Astrocyte (in vitro differentiated cells and primary cell): ENCODE data around the gene GSAP. TPM values are rescaled to one million over a fixed set of nuclear protein-coding genes. Genes with fewer than 3 reads are reported as not detected.

Experiments
- DNase-seq: peaks from one replicate; pipeline ENCODE4 v3.0.0-alpha.2; 2010; ENCODE audit warnings: low read depth
- FAIRE-seq: peaks from 2 replicates; lab custom pipeline; 2011; peaks lifted over from hg19 to GRCh38; lab: Jason Lieb, UNC
- H2AFZ ChIP-seq: 2 replicates; pipeline ENCODE4 v1.6.0; 2012; ENCODE audit warnings: low read depth, low read length, inconsistent platforms
- H3K27ac ChIP-seq: 2 replicates; pipeline ENCODE4 v1.5.1; 2011; ENCODE audit warnings: low read depth, low read length, inconsistent platforms
- H3K27me3 ChIP-seq: 2 replicates; pipeline ENCODE4 v1.6.0; 2011; ENCODE audit warnings: low read length, inconsistent platforms; ENCODE audit not compliant: insufficient read depth
- H3K36me3 ChIP-seq: 2 replicates; pipeline ENCODE4 v1.5.1; 2011; ENCODE audit warnings: low read length, inconsistent platforms; ENCODE audit not compliant: insufficient read depth
- H3K4me1 ChIP-seq: 2 replicates; pipeline ENCODE4 v1.5.1; 2011; ENCODE audit warnings: low read length, inconsistent platforms; ENCODE audit not compliant: insufficient read depth
- H3K4me2 ChIP-seq: 2 replicates; pipeline ENCODE4 v1.6.0; 2012; ENCODE audit warnings: low read length, inconsistent platforms
- H3K4me3 ChIP-seq: 2 replicates; pipeline ENCODE4 v1.5.1; 2011; ENCODE audit warnings: low read depth, mild to moderate bottlenecking, low read length, inconsistent platforms; ENCODE audit not compliant: insufficient read depth
- H3K79me2 ChIP-seq: 2 replicates; pipeline ENCODE4 v1.6.0; 2012; ENCODE audit warnings: mild to moderate bottlenecking, low read length, inconsistent platforms; ENCODE audit not compliant: insufficient read depth
- H3K9ac ChIP-seq: 2 replicates; pipeline ENCODE4 v1.6.0; 2012; ENCODE audit warnings: mild to moderate bottlenecking, low read length, inconsistent platforms
- H3K9me3 ChIP-seq: 2 replicates; pipeline ENCODE4 v1.5.1; 2012; ENCODE audit warnings: low read depth, mild to moderate bottlenecking, low read length, inconsistent platforms; ENCODE audit not compliant: insufficient read depth
- H4K20me1 ChIP-seq: 2 replicates; pipeline ENCODE4 v1.6.0; 2012; ENCODE audit warnings: low read length, inconsistent platforms; ENCODE audit not compliant: insufficient read depth
- H3K27ac Mint-ChIP-seq: one replicate; pipeline ENCODE4 v1.8.0; 2021; ENCODE audit warnings: mild to moderate bottlenecking, mixed read lengths; ENCODE audit not compliant: unreplicated experiment
- H3K27me3 Mint-ChIP-seq: one replicate; pipeline ENCODE4 v1.8.0; 2021; ENCODE audit warnings: low read depth, mixed read lengths; ENCODE audit not compliant: unreplicated experiment
- H3K36me3 Mint-ChIP-seq: one replicate; pipeline ENCODE4 v1.8.0; 2021; ENCODE audit warnings: low read depth, mixed read lengths; ENCODE audit not compliant: unreplicated experiment
- H3K4me1 Mint-ChIP-seq: one replicate; pipeline ENCODE4 v1.8.0; 2021; ENCODE audit warnings: low read depth, mixed read lengths; ENCODE audit not compliant: unreplicated experiment
- H3K4me3 Mint-ChIP-seq: one replicate; pipeline ENCODE4 v1.8.0; 2021; ENCODE audit warnings: mild to moderate bottlenecking, moderate library complexity, mixed read lengths; ENCODE audit not compliant: unreplicated experiment
- H3K9me3 Mint-ChIP-seq: one replicate; pipeline ENCODE4 v1.8.0; 2021; ENCODE audit warnings: mild to moderate bottlenecking, mixed read lengths; ENCODE audit not compliant: unreplicated experiment
- CTCF ChIP-seq: IDR thresholded peaks from 2 replicates; pipeline ENCODE4 v1.5.1; 2011; ENCODE audit warnings: low read depth, mild to moderate bottlenecking, inconsistent platforms, low read length, moderate library complexity; ENCODE audit not compliant: insufficient read depth
- EZH2 ChIP-seq: IDR thresholded peaks from 2 replicates; pipeline ENCODE4 v1.6.1; 2012; ENCODE audit warnings: mild to moderate bottlenecking, low read length, inconsistent platforms; ENCODE audit not compliant: insufficient read depth
- total RNA-seq: library from RNA; stranded (reverse); gene quantifications from 2 replicates; pipeline ENCODE4 v1.2.1, GENCODE V29; 2021

Gene GSAP
- total RNA-seq, 1 donor from 2014 or later: 4.1 TPM

DNA sequence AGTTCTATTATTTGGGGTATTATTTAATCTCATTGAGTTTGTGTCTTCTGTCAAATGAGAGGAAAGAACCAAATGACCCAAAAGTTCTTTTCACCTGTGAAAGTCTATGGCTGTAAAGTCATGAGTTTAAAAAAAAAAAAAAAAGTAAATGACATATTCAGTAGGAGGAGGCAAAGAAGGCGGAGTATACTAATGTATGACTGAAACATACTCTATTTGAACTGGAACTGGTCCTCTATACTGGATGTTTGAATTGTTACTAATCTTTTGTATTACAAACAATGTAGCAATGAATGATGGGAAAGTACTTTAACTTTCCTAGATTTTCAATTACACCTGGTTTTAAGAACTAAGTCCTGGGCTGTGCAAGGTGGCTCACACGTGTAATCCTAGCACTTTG is 24.9 kb upstream of the GSAP start:
- no peak overlapping the region for H3K27ac Mint-ChIP-seq
- FAIRE-seq: no peak
- no peaks in the 10 kb centered on the region for H3K27me3 Mint-ChIP-seq

GRCh38 chr7:77439572-77439971 is 23.4 kb upstream of the GSAP start:
- Histone ChIP-seq H3K27me3 (no peaks in the 10 kb centered on the region), H3K79me2 (no peaks in the 10 kb centered on the region), H3K27ac (no peak overlapping the region), H2AFZ (no peak overlapping the region), H3K4me2 (no peak overlapping the region), H3K9ac (no peak overlapping the region), H3K4me3 (no peak overlapping the region), H4K20me1 (no peaks in the 10 kb centered on the region), H3K9me3 (no peaks in the 10 kb centered on the region), H3K36me3 (no peaks in the 10 kb centered on the region), H3K4me1 (peaks cover 19% of the 10 kb centered on the region)
- DNase-seq: no peak
- Mint-ChIP-seq H3K4me1 (peaks cover 31% of the 10 kb centered on the region), H3K9me3 (no peaks in the 10 kb centered on the region), H3K27me3 (no peaks in the 10 kb centered on the region), H3K27ac (no peak overlapping the region), H3K36me3 (peaks cover 1% of the 10 kb centered on the region), H3K4me3 (no peak overlapping the region)
- FAIRE-seq: no peak
- TF ChIP-seq EZH2: no peak
- TF ChIP-seq CTCF: no peak

More for the DNA sequence above, 24.9 kb upstream of the GSAP start:
- Histone ChIP-seq H3K4me1 (peaks cover 14% of the 10 kb centered on the region), H3K27me3 (no peaks in the 10 kb centered on the region), H2AFZ (no peak overlapping the region), H3K9me3 (no peaks in the 10 kb centered on the region), H3K36me3 (no peaks in the 10 kb centered on the region), H4K20me1 (no peaks in the 10 kb centered on the region), H3K4me2 (no peak overlapping the region), H3K27ac (no peak overlapping the region), H3K9ac (no peak overlapping the region), H3K79me2 (no peaks in the 10 kb centered on the region), H3K4me3 (no peak overlapping the region)
- TF ChIP-seq EZH2: no peak
- no peak for TF ChIP-seq CTCF
- no peaks in the 10 kb centered on the region for H3K9me3 Mint-ChIP-seq
- peaks cover 25% of the 10 kb centered on the region for H3K4me1 Mint-ChIP-seq
- no peak overlapping the region for H3K4me3 Mint-ChIP-seq
- H3K36me3 Mint-ChIP-seq: peaks cover 1% of the 10 kb centered on the region
- no peak for DNase-seq

DNA sequence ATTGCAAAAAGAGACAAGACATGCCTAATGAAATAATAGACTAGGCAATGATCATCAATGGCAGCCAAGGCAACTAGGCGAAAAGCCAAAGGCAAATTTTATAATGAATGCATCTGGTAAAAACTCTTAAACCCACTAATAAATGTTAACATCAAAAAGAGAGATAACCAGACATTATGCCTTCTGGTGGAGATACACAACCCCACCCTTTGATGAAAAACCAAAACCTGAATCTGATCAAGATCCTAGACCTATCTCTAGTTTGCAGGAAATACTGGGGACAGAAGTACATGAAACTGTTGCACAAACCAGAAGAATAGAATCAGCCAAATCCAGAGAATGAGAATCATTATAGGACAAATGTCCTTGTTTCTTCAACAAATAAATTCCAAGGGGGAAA is 22.0 kb upstream of the GSAP start:
- no peak overlapping the region for H3K27ac Mint-ChIP-seq
- H3K9me3 Mint-ChIP-seq: no peaks in the 10 kb centered on the region

More for the DNA sequence above, 22.0 kb upstream of the GSAP start:
- peaks cover 25% of the 10 kb centered on the region for H3K4me1 Mint-ChIP-seq
- Histone ChIP-seq H3K79me2 (no peaks in the 10 kb centered on the region), H4K20me1 (no peaks in the 10 kb centered on the region), H2AFZ (no peak overlapping the region), H3K4me1 (peaks cover 14% of the 10 kb centered on the region), H3K4me3 (no peak overlapping the region), H3K9ac (no peak overlapping the region), H3K27me3 (no peaks in the 10 kb centered on the region), H3K27ac (no peak overlapping the region), H3K36me3 (no peaks in the 10 kb centered on the region), H3K9me3 (no peaks in the 10 kb centered on the region), H3K4me2 (no peak overlapping the region)
- TF ChIP-seq CTCF (no peak), EZH2 (no peak)
- H3K36me3 Mint-ChIP-seq: no peaks in the 10 kb centered on the region
- H3K27me3 Mint-ChIP-seq: no peaks in the 10 kb centered on the region
- no peak for FAIRE-seq
- H3K4me3 Mint-ChIP-seq: no peak overlapping the region
- no peak for DNase-seq
